Measurements from ENCODE around the gene GRIP1. TPM values are rescaled to one million over a fixed set of nuclear protein-coding genes. Genes with fewer than 3 reads are reported as not detected.

The GRIP1 gene
- total and polyA plus RNA-seq, 12 donors: 0.12 to 7.3 (median 1.9) TPM

- H3K9me3 ChIP-seq: no peaks in the 10 kb centered on the region
- WGBS, 2 donors: 13 to 18% methylated on average over 1 of the region's 1 CpG
- no peak overlapping the region for H3K4me3 ChIP-seq
- no peaks in the 10 kb centered on the region for H3K27me3 ChIP-seq
- no peak overlapping the region for H3K27ac ChIP-seq
- DNase-seq: no peak
- TF ChIP-seq CTCF (IDR thresholded peaks at IDR 0.05): no peak
- intact Hi-C loops (cut with DNase I): no loop called here
- H3K4me1 ChIP-seq: peaks cover 0 to 6% (median 0%) of the 10 kb centered on the region in 9 donors
- no peaks in the 10 kb centered on the region for H3K36me3 ChIP-seq
- ATAC-seq: no peak
These were observed 16.1 kb downstream of the GRIP1 start for GRCh38 chr12:66662729-66663128.

- ATAC-seq (no peak), DNase-seq (no peak)
- Histone ChIP-seq H3K27ac (no peak overlapping the region), H3K9me3 (no peaks in the 10 kb centered on the region), H3K27me3 (peaks cover 0 to 3% (median 0%) of the 10 kb centered on the region in 7 donors), H3K36me3 (no peaks in the 10 kb centered on the region), H3K4me3 (no peak overlapping the region), H3K4me1 (peaks cover 0 to 6% (median 0%) of the 10 kb centered on the region in 9 donors)
- TF ChIP-seq CTCF (IDR thresholded peaks at IDR 0.05): no peak
- intact Hi-C loops (cut with DNase I): no loop called here
These were observed 16.7 kb downstream of the GRIP1 start for GRCh38 chr12:66662179-66662578.

GRCh38 chr12:66661357-66661756, 17.5 kb downstream of the GRIP1 start:
- DNase-seq: no peak
- intact Hi-C loops (cut with DNase I): no loop called here

GRCh38 chr12:66653796-66654195, 25.1 kb downstream of the GRIP1 start:
- intact Hi-C loops (cut with DNase I): no loop called here
- Histone ChIP-seq H3K9me3 (no peaks in the 10 kb centered on the region), H3K27me3 (peaks cover 0 to 8% (median 0%) of the 10 kb centered on the region in 7 donors), H3K27ac (no peak overlapping the region), H3K4me1 (no peaks in the 10 kb centered on the region), H3K4me3 (no peak overlapping the region), H3K36me3 (no peaks in the 10 kb centered on the region)
- TF ChIP-seq CTCF (IDR thresholded peaks at IDR 0.05): no peak
- ATAC-seq (no peak), DNase-seq (no peak)
- WGBS, 2 donors: 45% methylated on average over 1 of the region's 1 CpG

More at GRCh38 chr12:66661357-66661756, 17.5 kb downstream of the GRIP1 start:
- no peaks in the 10 kb centered on the region for H3K9me3 ChIP-seq
- peaks cover 0 to 6% (median 0%) of the 10 kb centered on the region in 9 donors for H3K4me1 ChIP-seq
- WGBS, 2 donors: 51 to 70% methylated on average over 2 of the region's 2 CpGs
- H3K4me3 ChIP-seq: no peak overlapping the region
- peaks cover 0 to 8% (median 0%) of the 10 kb centered on the region in 7 donors for H3K27me3 ChIP-seq
- H3K36me3 ChIP-seq: no peaks in the 10 kb centered on the region
- H3K27ac ChIP-seq: no peak overlapping the region
- no peak for TF ChIP-seq CTCF (IDR thresholded peaks at IDR 0.05)
- no peak for ATAC-seq
